NCI-H128 (cell line): ENCODE measurements around the gene PPP1R27.

Source experiments
- DNase-seq: peaks from one replicate; lab custom pipeline; 2025; ENCODE audit not compliant: unreplicated experiment; lab: John Stamatoyannopoulos, UW

Gene PPP1R27

DNA sequence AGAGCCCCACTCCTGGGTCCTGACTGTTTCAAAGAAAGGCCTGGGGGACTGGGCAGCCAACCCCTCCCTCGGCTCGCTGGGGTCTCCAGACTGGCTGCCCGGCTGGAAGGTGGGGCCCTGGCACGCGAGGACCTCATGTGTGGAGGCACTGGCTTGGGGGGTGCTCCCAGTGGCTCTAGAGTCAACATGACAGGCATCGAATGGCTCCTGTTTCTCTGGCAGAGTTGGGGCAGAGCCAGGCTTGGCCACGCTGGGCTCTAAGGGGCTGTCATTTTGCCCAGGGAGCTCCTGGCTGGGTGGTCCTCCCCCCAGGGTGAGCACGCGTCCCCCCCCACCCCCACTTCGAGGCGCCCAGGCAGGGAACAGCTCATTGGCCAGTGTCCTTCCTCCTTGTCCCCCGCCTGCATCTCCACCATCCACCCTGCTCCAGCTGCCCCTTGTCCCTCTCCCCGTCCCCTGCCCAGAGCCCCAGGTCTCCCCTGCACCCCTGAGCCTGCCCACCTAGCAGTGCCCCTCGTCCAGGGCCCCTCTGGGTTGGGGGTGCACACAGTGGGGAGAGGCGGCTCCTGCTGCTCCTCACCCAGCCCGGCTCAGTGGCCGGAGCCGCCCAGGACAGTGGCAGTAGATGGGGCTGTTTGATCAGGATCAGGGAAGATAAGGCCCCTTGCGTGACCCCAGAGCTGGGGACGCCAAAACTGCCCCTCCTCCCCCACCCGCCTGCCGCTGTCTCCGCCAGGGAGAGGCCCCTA lies 28.2 kb downstream of the PPP1R27 start:
- no peak for DNase-seq

DNA sequence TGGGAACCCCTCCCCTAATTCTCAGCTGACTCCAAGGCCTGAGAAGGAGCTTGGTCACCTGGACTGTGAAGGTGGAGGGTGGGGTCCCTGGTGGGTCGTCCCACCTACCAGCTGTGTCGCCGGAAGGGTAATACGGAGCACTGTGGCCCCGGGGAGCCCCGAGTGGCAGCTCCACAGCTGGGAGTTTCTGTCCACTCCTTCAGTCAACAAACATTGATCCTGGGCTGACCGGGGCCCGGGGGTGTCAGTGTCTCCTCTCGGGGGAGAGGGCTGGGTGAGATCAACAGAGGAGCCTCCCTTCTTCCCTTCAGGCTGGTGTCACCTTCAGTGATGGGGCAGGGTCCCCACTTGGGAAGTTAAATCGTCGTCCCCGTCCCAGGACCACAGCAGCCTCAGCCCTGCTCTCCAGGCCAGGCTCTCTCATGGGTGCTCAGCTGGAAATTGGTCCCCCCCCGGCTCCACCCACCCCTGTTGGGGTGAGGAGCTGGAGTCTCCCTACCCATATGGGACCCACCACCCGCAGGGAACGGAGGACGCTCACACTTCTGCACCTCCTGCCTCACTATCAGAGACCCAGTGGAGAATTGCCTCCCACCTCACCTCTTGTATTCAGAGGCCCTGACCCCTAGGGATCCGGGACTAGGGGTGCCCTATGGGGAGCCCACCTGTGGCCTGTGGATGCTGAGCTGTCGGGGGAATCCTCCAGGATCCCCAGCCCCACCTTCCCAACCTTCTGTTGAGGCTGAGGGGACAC lies 29.0 kb downstream of the PPP1R27 start:
- no peak for DNase-seq

DNA sequence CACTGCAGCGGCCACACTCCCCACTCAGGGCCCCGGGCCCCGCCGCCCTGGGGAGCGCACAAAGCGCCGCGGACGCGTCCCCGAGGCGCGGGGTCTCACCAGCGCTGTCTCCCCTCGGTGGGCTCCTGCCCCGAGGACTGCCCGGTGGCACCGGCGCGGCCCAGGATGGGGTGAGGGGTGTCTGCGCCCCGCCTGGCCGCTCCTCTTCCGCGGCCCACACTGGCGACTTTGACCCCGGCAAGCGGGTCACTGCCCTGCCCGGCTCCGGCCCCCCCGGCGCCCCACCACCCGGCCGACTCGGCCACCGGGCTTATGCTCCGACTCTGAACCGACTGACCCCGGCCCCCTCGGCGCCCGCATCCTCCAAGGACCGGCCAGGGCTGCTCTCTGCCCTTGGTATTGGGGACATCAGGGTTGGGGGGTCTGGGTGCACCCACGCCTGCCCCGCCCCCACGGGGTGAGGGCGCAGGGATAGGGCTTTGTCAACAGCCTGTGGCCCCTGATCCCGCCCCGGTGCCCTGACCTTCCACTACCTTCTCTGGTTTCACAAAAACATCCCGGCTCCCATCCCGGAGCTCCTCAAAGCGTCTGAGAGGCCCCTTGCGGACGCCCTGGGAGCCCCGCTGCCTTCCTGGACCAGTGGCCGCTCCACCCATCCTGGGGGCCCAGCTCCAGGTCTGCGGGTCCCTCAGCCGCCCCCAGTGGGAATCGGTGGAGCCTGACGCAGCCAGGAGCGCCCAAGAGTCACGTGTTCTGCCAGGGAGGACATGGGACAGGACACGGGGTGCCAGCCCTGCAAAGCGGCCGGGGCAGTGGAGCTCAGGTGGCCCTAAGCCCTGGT lies 30.1 kb downstream of the PPP1R27 start:
- DNase-seq = no peak

DNA sequence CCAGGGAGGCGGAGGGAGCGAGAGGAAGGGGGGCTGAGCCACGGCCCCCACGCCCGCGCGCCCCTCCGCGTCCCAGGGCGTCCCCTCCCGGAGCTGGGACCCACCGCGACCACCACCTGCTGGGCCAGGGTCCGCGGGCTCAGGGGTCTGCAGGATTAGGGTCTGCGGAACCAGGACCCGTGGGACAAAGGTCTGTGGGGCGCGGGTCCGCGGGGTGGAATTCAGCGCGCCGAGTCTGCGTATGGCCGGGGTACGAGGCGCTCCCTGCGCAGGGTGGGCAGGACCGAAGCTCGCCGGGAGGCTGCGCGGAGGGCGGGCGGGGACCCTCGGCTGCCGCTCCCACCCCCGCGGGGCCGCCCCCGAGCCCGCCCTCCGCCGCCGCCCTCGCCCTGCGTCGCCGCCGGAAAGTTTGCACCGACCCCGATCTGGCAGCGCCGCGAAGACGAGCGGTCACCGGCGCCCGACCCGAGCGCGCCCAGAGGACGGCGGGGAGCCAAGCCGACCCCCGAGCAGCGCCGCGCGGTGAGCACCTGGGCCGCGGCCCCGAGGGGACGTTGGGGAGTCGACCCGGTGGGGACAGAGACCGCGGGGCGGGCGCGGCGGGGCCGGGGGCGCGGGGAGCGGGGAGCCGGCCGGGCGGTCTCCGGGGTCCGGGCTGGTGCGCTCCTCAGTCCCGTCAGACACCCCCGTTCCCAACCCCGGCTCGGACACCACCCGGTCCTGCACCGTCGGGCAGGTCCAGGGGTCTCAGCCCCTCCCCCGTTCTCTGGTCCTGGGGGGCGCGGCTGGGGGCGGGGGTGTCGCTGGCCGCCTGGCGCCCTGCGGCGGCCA lies 30.9 kb downstream of the PPP1R27 start, which contains the start of gene GCGR:
Gene GCGR, plus strand, starts transcription at position 423 of the 831 bp plus-strand sequence. CDS start 4,869 bp downstream, outside the sequence.
- no peak for DNase-seq

DNA sequence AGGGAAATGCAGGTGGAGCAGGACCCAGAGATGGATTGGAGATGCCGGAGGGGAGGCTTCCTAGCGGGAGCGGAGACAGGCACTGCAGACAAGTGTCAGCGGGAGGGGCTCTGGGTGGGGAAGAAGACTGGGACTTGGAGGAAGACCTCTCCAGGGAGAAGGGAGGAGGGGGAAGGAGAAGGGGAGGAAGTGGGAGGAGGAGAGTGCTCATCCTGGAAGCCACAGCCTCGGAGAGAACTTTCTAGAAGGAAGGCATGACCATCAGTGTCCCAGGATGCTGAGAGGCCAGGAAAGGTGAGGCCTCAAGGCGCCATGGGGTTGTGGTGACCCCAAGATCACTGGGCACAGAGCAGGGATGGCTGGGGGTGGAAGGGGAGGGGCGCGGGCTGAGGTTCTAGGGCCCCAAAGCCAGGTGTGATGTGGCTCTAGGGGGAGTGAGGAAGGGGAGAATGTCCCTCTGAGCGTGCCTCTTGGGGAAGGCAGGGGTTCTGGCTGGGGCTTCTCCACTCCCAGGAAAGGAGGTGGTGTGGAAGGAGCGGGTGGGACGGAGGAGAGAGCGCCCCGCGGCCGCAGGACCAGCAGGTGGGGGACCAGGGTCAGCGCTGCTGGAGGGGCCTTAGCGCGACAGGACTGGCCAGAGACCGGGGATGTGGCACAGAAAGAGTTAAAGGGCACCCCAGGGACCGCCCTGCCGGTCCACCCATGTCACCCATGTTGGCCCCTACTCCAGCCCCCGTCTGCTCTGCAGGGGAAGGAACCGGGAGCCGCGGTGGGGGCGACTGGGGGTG lies 31.8 kb downstream of the PPP1R27 start:
- DNase-seq = no peak

DNA sequence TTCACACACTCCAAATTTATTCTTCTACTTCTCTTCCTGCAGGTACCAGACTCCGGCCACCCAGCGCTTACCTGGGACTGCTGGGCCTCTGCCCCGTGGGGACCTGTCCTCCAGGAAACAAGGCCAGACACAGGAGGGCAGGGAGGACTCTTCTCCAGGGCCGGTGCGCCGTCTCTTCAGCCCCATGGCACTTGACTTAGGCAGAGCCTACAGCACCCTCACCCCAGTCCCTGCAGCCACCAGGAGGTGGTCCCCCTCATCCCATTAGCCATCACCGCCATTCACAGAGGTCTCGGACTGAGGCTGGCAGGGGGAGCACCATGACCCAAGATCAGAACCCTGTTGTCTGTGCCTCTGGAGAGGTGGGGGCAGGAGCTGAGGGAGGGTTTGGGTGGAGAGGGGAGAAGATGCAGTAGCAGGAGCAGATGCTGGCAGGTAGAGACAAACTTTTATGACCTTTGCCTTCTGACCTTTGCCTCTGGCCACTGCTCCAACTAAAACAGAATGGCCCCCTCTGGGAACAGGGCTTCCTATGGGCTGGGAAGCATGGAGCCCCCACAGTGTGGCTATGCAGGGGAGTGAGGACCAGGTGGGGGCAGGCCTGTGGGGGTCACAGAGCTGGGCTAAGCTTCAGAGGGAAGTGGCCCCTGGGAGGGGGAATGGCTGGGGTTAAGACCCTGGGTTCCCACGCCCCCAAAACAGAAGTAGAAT lies 32.6 kb downstream of the PPP1R27 start:
- no peak for DNase-seq

DNA sequence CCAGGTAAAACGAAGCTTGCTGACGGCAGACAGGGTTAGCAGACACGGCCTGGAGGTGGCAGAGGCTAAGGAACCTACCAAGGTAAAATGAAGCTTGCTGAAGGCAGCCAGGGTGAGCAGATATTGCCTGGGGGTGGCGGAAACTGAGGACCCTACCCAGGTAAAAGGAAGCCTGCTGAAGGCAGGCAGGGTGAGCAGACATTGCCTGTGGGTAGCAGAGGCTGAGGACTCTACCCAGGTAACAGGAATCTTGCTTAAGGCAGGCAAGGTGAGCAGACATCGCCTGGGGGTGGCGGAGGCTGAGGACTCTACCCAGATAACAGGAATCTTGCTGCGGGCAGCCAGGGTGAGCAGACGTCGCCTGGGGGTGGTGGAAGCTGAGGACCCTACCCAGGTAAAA lies 33.5 kb downstream of the PPP1R27 start:
- DNase-seq = no peak

DNA sequence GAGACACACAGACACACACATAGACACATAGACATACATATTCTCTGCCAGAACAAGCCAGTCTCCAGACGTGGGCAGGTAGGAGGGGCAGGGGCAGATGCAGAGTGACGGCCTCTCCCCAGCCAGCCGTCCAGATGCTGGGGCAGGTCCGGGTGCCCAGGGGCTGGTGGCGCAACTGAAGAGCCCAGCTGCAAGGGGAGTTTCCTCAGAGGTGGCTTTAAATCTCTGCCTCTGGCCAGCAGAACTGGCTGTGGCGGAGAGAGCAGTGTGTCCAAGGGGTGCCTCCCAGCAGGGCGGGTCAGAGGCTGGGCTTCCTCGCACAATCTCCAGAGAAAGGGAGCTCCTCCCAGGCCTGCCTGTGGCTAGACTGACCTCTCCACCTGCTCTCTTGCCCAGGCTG lies 40.3 kb downstream of the PPP1R27 start:
- no peak for DNase-seq

DNA sequence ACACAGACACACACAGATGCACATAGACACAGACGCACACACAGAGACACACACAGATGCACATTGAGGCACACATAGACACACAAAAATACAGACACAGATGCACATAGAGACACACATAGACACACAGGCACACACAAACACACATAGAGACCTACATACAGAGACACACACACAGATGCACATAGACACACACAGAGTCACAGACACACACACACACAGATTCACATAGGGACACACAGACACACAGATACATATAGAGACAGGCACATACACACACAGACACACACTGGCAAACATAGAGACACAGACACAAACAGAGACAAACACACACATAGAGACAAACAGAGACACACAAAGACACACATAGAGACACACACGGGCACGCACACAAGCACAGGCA lies 40.8 kb downstream of the PPP1R27 start:
- no peak for DNase-seq

DNA sequence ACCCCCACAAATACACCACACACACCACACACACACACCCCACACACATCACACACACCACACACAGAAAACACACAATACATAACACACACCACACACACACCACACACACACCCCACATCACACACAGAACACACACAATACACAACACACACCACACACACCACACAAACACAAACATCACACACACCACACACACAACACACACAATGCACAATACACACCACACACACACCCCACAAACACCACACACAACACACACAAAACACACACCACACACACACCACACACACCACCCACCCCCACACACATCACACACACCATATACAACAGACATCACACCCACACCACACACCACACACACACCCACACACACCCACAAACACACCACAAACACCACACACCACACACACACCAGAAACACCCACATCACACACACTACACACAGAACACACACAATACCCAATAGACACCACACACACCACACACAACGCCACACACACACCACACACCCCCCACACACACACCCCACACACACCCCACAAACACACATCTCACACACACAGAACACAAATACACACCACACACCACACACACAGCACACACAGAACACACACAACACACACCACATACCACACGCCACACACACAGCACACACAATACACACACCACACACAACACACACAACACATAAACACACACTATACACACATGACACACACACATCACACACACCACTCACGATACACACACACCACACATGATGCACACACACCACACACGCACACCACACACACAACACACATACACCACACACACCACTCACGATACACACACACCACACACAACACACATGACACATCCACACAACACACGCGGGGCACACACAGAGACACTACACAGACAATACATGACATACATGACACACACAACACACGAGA lies 41.9 kb downstream of the PPP1R27 start:
- DNase-seq = no peak
